Panc1 (cell line): Measurements from ENCODE around the gene NKX2-4. TPM values are rescaled to one million over a fixed set of nuclear protein-coding genes. Genes with fewer than 3 reads are reported as not detected.

Source experiments
- ATAC-seq: fragments of 200-7000 bp; cut with Tn5 transposase; 2 replicates; pipeline ENCODE4 v1.9.1; 2020; ENCODE audit warnings: mild to moderate bottlenecking, moderate library complexity
- BruUV-seq: library from RNA; stranded (reverse); fragments of 400-500 nt; replicated peaks from 2 replicates; lab custom pipeline; 2021; lab: Mats Ljungman, UMichigan
- CTCF ChIA-PET: fragments of 300-600 bp; sonication (Branson Sonifier 250); formaldehyde crosslinking; loops from one replicate; lab custom pipeline; 2022; ENCODE audit warnings: antibody characterized with exemption; lab: Charles Lee
- POLR2A ChIA-PET: fragments of 300-600 bp; sonication (Branson Sonifier 250); formaldehyde crosslinking; loops from one replicate; lab custom pipeline; 2022; ENCODE audit warnings: antibody characterized with exemption; lab: Charles Lee
- DNase-seq: peaks from one replicate; pipeline ENCODE4 v3.0.0-alpha.2; 2010; ENCODE audit warnings: low read depth, low spot score
- H3K27ac ChIP-seq: 2 replicates; pipeline ENCODE4 v1.5.1; 2011; ENCODE audit warnings: mild to moderate bottlenecking, low read length, inconsistent platforms
- H3K27me3 ChIP-seq: fragments of 200-500 bp; sonication (Bioruptor generic); 2 replicates; pipeline ENCODE4 v1.6.0; 2014; ENCODE audit warnings: low read length, inconsistent platforms; ENCODE audit not compliant: control insufficient read depth, insufficient read depth
- H3K36me3 ChIP-seq: fragments of 200-500 bp; sonication (Bioruptor generic); 2 replicates; pipeline ENCODE4 v1.5.1; 2014; ENCODE audit warnings: inconsistent platforms, mild to moderate bottlenecking, low read length, moderate library complexity; ENCODE audit not compliant: control insufficient read depth, insufficient read depth
- H3K4me1 ChIP-seq: 2 replicates; pipeline ENCODE4 v1.5.1; 2011; ENCODE audit warnings: inconsistent platforms, mild to moderate bottlenecking, low read length, moderate library complexity; ENCODE audit not compliant: control insufficient read depth, insufficient read depth
- H3K4me3 ChIP-seq, 2 experiments: 2 replicates each; pipeline ENCODE4 v1.5.1; 2011 to 2012; ENCODE audit warnings: low read depth in 2 of 2, low read length in 2 of 2, mild to moderate bottlenecking in 2 of 2, inconsistent platforms in 1 of 2, moderate library complexity in 1 of 2
- H3K9me3 ChIP-seq: fragments of 200-500 bp; sonication (Bioruptor generic); 2 replicates; pipeline ENCODE4 v1.5.1; 2014; ENCODE audit warnings: low read depth, mild to moderate bottlenecking, inconsistent platforms, low read length, moderate library complexity; ENCODE audit not compliant: control insufficient read depth, insufficient read depth
- CTCF ChIP-seq: fragments of 450-650 bp; IDR thresholded peaks from 2 replicates; pipeline ENCODE4 v1.5.1; 2017; ENCODE audit warnings: mild to moderate bottlenecking
- POLR2AphosphoS5 ChIP-seq: IDR thresholded peaks from 2 replicates; pipeline ENCODE4 v1.6.1; 2012; ENCODE audit warnings: mild to moderate bottlenecking, low read depth, low read length, moderate library complexity
- REST ChIP-seq, 2 experiments: IDR thresholded peaks; 2 replicates each; pipeline ENCODE4 v1.6.1; 2011 to 2012; ENCODE audit warnings: low read depth in 2 of 2, control low read depth in 1 of 2, low read length in 1 of 2, mild to moderate bottlenecking in 1 of 2, moderate library complexity in 1 of 2; ENCODE audit not compliant: insufficient read depth in 1 of 2
- SIN3A ChIP-seq: IDR thresholded peaks from 2 replicates; pipeline ENCODE4 v1.6.1; 2012; ENCODE audit warnings: low read depth, mild to moderate bottlenecking, low read length, moderate library complexity, borderline replicate concordance; ENCODE audit not compliant: insufficient read depth
- TCF7L2 ChIP-seq: IDR thresholded peaks from 2 replicates; pipeline ENCODE4 v1.6.1; 2011; ENCODE audit warnings: mild to moderate bottlenecking, low read depth, low read length, inconsistent platforms
- in situ Hi-C: cut with HindIII; loops from 2 replicates; pipeline ENCODE4 v1.10.0; 2016; ENCODE audit warnings: low sequenced_read_pairs, low pct_unique_long_range_greater_than_20kb
- intact Hi-C: fragments of 100-400 bp; cut with micrococcal nuclease; formaldehyde crosslinking; loops from one replicate; pipeline ENCODE4 v1.10.0; 2022; ENCODE audit not compliant: unreplicated experiment
- total RNA-seq: library from RNA; stranded (reverse); gene quantifications from one replicate; pipeline ENCODE4 v1.2.1, GENCODE V29; 2021; ENCODE audit not compliant: unreplicated experiment

The NKX2-4 gene
- total RNA-seq, 1 experiment from 2014 or later = not detected

DNA sequence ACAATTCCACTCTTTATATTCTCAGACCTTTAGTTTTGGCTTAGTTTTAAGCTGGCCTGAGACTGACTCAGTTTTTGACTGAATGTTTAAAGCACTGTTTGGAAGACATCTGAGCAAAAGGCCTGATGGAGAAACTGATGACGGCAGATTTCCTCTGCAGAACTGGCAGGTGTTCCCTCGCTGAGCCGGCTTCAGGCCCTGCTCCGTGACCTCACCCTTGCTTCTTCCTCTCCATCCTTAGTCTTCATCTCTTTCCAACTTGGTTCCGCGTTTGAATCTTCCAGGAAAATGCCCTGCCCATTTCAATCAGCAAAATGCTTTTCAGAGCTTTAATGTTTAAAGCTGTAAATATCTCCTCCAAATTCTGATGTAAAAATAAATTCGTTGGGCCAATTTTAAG lies 6.6 kb downstream of the NKX2-4 start:
- POLR2A ChIA-PET = no interaction called here
- intact Hi-C loops (no loop called here), in situ Hi-C loops (no loop called here)
- CTCF ChIA-PET = no interaction called here
- Histone ChIP-seq H3K36me3 (peaks cover 13% of the 10 kb centered on the region), H3K4me1 (no peaks in the 10 kb centered on the region), H3K9me3 (no peaks in the 10 kb centered on the region), H3K27ac (no peak overlapping the region), H3K4me3 (no peak overlapping the region), H3K27me3 (no peaks in the 10 kb centered on the region)
- BruUV-seq = no TSS peak
- no peak for DNase-seq
- TF ChIP-seq TCF7L2 (no peak), SIN3A (no peak), REST (IDR thresholded peaks at IDR 0.05; ENCODE audit: insufficient read depth in 1 of 2, low read depth in 2 of 2, low read length in 1 of 2) (no peak), POLR2AphosphoS5 (no peak), CTCF (no peak)
- ATAC-seq = no peak

- POLR2A ChIA-PET = no interaction called here
These were observed 8.0 kb downstream of the NKX2-4 start for GRCh38 chr20:21389368-21389767.

More at GRCh38 chr20:21389368-21389767, 8.0 kb downstream of the NKX2-4 start:
- TF ChIP-seq SIN3A (no peak), POLR2AphosphoS5 (no peak), REST (IDR thresholded peaks at IDR 0.05; ENCODE audit: insufficient read depth in 1 of 2, low read depth in 2 of 2, low read length in 1 of 2) (no peak), TCF7L2 (no peak), CTCF (no peak)
- DNase-seq (no peak), ATAC-seq (no peak)
- CTCF ChIA-PET = no interaction called here
- intact Hi-C loops (no loop called here), in situ Hi-C loops (no loop called here)
- Histone ChIP-seq H3K9me3 (no peaks in the 10 kb centered on the region), H3K27me3 (no peaks in the 10 kb centered on the region), H3K4me3 (no peak overlapping the region), H3K4me1 (no peaks in the 10 kb centered on the region), H3K27ac (no peak overlapping the region), H3K36me3 (peaks cover 14% of the 10 kb centered on the region)
- BruUV-seq = no TSS peak
